ENCODE measurements around the gene MED15.
A peak's percentile ranks its signal among the peaks of the same experiment; 100 is the strongest.
"Not testable (repeated sequence)": the region's sequence is repeated elsewhere in the genome, so short reads cannot be mapped to it uniquely, and the experiment has no call there.

Gene MED15

DNA sequence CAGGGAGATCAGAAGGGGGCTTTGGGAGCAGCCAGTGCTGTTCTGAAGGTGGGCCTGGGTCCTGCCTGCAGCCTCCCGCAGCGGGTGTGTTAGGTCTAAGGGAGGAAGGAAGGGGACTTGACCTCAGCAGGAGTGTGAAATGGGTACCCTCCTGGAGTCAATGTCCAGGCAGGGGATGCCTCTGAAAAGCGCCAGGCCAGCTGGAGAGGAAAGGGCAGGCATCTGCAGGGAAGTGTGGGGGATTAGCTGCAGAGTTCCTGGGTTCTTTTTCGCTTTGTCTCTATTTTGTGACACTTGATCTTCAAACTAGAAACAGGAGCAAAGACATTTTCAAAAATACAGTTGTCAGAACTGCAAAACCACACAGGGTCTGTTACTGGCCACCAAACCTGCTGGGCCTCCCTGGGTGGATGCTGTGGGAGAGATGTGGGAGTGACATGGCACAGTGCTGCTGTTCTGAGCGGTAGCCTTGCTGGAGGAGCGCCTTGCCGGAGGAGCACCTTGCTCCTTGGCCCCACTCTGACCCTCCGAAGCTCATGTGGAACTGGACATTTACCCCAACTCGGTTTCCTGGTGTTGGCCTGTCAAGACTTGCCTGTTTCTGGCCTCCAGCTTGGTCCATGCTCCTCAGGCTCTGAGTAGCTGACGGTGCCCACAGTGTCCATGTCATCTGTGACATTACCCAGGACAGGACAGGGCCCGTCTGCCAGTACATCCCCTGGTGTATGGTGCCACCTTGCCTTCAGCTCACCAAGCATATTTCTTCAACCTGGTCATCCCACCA, 25.9 kb downstream of the MED15 start:
- ATAC-seq: no peak

DNA sequence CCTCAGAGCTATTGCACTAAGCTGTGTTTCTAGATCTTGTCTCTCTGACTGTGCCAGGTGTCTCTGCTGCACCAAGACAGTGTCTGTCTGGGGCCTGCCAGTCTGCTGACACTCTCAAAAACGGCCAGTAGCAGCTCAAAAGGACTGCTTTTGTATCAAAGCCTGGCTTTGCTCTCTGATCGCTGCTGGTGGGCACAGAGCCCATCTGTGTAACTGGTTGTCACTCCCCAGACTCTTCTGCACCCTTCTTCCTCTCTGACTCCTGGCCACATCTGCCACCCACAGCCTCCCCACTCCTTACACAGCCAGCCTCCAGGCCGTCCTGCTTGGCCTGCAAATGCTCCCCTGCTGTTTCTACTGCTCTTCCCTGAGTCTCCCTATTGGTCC, 26.5 kb downstream of the MED15 start:
- no peak for ATAC-seq

DNA sequence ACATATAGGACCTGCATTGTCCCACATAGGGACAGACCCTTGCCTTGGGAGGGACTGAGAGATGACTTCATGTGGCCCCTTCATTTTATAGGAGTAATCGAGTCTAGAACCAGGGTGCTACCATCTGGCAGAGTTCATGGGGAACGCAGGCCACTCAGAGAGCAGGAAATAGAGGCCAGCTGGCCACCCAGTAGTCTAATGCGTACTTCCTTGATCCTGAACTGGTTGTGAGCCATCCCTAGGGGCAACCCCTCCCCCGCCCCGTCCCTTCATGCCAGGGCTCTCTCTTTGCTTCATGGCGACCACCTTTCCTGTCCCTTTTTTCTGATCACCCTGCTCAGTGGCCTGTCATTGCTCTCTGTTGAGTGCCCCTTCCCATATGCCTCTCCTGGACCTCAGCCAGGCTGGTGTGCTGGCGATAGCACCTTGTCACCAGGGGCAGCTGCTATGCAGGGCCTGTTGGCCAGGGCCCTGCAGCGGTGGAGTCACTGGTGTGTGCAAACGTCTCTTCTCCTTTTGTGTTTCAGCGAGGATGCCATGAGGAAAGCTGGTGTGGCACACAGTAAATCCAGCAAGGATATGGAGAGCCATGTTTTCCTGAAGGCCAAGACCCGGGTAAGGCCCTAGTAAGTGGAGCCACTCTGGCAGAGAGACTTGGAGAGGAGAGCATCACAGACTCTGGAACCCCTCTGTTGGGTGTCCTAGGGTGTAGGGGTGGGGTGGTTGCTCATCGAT, 29.3 kb downstream of the MED15 start:
- no peak for ATAC-seq

DNA sequence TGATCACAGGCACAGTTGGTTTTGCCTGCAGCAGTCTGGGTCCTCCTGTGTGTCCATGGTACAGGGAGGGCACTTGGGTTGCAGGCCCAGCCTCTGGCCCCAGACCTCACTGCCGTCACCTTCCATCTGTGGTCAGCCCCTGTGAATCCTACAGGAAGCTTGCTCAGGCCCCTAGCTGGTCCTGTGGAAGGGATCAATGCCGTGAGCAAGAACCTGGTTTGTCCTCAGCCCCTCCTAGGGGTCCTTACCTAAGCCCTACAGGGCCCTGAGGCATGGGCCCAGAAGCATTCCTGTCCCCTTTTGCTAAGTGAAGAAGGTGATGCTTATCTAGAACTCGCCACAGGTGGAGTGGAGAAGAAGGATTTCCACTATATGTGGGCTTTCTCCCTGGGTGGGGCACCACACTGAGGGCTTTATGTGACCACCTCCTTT, 29.9 kb downstream of the MED15 start:
- ATAC-seq: no peak

DNA sequence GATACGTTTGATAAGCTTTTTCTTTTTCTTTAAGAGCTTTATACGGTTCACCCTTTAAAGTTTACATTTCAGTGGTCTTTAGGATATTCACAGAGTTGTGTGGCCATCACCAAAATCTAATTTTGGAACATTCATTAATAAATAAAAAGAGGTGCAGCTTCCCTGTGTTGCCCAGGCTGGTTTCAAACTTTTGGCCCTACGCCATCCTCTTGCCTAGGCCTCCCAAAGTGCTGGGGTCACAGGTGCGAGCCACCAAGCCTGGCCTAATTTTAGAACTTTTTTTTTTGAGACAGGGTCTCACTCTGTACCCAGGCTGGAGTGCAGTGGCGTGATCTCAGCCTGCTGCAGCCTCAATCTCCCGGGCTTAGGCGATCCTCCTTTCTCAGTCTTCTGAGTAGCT, 30.6 kb downstream of the MED15 start:
- ATAC-seq: no peak

DNA sequence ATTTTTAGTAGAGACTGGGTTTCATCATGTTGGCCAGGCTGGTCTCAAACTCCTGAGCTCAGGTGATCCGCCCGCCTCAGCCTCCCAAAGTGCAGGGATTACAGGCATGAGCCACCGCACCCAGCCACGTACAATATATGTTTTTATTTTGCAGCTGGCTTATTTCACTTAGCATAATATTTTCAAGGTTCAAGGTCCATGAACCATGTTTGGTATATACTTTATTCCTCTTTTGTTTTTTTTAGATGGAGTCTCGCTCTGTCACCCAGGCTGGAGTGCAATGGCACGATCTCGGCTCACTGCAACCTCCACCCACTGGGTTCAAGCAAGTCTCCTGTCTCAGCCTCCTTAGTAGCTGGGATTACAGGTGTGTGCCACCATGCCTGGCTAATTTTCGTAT, 31.5 kb downstream of the MED15 start:
- not testable (repeated sequence) for ATAC-seq

DNA sequence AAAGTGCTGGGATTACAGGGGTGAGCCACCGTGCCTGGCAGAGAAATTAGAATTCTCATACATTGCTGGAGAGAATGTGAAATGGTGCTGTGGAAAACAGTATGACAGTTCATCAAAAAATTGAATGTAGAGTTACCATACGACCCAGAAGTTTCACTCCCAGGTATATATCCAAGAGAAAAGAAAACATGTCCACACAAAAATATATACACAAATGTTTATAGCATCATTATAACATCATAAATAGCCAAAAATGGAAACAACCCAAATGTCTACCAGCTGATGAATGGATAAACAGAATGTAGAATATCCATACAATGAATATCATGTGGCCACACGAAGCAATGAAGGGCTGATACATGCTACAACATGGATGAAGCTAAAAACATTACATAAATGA, 34.6 kb downstream of the MED15 start:
- no peak for ATAC-seq

DNA sequence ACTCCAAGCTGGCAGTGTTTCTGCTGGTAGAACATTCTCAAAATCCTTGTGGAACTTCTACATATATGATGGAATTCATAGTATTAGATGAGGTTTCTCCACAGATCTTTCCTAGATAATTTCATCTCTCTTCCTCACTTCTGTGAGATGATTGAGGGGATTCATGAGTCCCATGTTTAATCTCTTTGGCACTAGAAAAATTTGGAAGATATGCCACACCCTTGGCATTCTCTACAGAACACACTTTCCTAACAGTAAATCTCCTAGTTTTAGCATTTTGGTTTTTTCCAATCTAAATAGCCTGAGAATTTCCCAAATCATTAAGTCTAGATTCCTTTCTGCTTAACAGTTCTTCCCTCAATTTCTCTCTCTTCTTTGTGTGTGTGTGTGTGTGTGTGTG, 35.3 kb downstream of the MED15 start:
- no peak for ATAC-seq

DNA sequence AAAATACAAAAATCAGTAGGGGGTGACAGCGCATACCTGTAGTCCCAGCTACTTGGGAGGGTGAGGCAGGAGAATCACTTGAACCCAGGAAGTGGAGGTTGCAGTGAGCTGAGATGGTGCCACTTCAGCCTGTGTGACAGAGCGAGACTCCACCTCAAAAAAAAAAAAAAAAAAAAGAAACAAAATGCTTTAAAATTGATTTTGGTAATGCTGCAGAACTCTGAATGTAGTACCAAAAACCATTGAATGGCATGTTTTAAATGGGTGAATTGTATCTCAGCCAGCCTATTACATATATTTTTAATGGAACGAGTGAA, 37.9 kb downstream of the MED15 start:
- ATAC-seq: not testable (repeated sequence)

DNA sequence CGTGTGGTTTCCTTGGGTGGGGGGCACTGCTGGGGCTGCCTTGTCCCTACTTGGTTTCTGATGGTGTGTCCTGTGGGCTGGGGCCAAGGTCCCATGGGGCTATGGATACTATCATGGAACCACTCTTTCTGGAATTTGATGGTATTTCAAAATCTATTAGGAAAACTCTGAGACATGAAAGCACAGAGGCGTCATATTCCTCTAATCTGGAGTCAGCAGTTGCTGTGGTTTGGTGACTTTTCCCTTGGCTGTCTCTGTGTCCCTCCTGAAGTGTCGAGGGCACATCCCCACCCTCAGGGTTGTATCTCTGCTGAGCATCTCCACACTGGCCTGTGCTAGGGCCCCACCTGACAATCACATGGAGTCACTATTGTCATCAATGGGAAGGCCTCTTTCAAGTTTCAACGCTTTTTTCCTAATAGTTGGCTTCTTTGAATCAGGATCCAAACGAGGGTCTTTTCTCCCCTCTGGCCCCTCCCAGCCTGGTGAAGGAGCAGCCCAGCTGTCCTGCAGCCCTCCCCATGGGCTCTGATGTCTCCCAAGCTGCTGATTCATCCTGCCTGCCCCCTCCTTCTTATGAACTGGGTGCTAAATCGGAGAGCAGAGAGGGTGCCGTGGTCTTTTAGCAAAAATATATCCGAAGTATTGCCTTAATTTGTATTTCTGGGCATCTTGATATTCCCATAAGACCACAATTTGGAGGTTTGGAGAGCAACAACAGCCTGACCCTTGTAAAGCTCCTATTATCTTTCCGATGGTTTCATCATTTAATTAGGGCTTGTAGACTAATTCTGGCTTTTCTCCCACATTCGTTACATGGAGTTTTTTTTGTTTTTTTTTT, 38.5 kb downstream of the MED15 start:
- ATAC-seq: no peak

DNA sequence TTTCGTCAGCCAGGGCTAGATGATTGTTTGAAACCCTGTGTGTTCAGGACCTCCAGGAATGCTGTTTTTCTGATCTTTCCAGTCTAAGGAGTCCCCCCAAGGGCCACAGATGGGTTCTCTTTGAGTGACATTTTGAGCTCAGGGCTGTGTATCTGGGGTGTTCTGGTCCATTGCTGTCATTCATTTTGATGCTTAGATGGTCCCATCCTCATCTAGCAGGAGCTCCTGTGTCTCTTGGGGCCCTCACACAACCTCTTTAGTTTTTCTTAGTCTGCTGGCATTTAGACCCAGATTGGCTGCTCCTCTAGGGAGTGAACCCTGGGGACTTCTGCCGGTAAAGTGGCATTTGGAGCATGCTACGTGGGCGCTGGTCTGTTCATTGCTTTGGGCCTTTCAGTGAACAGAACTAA, 39.1 kb downstream of the MED15 start:
- no peak for ATAC-seq

DNA sequence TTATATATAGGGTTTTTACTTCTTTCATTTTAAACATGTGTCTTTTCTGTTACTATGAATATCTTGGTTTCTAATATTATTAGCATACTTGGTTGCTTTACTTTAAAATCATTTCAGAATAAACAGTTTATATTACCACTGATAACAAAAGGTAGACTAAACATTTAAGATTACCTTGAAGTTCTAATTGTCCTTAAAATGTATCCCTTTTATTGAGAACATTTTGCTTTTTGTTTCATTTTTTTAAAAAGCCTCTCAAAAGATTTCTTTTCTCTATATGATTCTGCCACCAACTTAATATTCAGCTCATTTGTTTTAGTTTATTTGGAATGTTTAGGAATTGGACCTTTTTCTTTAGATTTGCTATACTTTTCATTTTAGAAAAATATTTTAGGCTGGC, 39.6 kb downstream of the MED15 start:
- no peak for ATAC-seq

DNA sequence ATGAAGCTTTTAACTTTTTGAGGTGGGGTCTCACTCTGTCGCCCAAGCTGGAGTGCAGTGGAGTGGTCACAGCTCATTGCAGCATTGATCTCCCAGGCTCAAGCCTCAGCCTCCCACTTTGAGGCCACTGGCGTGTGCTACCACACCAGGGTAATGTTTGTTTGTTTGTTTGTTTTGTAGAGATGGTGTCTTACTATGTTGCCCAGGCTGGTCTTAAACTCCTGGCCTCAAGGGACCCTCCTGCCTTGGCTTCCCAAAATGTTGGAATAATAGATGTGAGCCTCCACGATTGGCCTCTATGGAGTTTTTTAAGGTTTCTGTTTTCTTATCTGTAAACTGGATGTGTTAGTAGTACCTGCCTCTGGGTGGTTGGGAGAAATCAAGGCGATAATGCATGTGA, 41.4 kb downstream of the MED15 start:
- ATAC-seq: no peak

DNA sequence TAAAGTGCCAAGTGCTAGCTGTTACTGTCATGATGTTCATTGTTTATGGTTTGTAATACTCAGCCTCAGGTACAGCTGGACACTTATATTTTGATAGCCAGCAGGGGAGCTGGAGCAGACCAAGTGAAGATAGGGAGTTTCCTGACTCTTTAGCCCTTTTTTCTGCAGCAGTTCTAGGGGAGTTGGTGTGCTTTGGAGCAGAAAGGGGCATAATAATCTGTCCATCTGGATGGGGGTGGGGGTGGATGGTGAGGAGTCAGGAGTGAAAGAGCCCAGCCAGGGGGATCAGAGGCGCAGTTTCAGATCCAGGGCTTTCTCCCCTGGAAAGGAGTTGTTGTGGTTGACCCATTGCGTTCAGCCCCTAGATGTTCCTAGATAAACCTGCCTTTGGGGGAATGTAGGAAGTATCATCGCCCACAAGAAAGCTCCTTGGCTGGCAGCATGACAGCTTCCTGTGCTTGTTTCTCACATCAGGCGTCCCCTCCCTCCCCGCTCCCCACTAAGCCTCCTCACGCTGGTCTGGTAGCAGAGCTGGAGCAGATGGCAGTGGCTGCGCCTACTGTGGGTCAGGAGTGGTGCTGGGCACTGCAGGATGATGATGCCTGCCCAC, 41.9 kb downstream of the MED15 start:
- no peak for ATAC-seq

DNA sequence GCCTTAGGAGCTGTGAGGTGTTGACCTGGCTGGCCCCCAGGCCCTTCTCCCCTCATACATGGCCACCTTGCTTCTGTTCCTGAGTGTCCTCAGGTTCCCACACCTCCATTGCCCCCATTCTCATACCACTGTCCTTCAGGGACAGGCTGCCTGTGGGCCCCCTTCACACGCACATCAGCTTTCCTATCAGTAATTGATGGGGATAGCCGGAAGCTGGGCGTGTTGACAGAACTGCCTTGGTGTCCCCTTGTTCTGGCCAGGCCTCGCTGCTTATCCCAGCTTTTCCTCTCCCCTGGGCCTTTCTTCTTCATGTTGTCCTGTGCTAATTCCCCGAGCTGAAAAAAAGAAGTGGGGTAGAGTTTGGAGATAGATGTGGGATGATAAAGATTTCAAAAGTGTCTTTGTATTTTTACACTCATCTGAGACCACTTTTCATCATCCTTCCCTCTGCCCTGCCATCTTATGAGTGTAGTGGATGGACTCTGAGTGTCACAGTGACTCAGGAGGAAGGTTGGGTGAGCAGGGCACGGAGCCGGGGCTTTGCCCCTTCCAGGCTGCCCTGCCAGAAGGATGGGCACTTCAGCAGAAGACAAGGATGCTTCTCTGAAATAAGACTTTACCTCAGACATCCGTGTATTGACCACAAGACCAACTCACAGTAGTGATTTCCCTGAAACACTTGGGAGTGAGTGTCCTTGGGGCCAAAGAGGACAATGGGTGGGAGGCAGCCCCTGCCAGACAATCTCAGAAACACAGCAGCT, 42.8 kb downstream of the MED15 start:
- ATAC-seq: peak; percentile 18 to 25

DNA sequence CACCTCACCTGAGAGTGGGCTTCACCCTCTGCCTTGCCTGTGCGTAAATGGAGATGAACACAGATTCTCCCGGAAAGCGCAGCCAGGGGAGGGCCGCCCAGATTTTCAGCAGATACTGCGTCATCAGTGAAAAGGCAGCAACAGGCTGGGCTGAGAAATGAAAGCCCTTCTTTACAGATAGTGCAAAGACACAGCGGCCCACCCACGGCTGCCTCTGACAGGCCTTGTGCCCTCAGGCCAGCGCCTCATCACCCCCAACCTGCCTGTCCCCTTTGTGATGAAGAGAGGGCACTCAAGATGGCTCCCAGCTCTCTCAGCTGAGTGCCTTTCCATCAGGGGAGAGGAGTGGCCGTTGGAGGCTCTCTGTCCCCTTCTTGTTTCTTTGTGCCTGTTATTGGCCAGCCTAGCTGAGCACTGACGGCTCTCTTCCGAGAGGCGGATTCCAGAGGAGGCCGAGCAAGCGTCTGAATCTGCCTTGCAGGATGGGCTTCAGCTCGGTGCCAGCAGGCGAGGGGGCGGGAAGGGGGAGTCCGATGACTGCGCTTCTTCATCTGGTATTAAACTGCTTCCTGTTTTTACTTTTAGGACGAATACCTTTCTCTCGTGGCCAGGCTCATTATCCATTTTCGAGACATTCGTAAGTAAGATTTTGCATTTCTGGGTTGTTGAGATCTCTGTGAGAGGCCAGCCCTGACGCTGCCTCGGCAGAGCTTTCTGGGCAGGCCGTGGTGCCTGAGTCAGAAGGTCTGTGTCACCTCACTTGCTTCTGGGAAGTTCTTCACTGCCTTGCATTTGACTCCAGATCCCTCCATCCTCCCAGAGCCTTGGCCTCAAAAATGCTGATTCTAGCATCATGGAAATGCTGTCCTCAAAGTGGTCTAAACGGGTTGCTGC, 43.7 kb downstream of the MED15 start:
- peak; percentile 78 to 82 for ATAC-seq

DNA sequence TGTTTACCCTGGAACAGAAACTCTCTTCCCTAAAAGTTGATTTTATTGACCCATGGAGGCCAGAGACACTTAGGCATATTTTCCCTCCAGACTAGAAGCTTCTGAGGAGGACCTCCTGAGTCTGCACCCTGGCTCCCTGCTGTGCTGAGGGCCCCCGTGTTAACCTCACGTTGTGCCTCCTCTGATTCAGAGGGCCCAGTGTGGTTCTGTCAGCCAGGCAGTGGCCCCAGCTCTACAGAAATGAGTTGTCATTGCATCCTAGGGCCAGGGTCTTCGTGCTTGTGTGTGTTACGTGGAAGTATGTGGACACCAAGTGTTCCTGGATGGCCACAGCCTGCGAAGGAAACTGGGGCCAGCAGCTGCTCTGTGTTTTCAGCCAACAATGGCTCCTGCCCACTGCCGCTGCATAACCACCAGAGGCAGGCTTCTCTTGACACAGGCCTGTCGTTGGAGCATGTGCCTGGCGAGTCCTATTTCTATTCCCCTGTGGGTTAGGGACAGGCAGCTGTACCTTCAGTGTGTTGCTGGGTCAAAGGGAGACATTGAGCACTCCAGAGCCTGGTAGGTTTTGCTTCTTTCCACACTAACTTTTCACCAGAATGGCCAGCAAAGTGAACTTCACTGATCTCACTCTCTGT, 44.5 kb downstream of the MED15 start:
- ATAC-seq: peak; percentile 81 to 82

DNA sequence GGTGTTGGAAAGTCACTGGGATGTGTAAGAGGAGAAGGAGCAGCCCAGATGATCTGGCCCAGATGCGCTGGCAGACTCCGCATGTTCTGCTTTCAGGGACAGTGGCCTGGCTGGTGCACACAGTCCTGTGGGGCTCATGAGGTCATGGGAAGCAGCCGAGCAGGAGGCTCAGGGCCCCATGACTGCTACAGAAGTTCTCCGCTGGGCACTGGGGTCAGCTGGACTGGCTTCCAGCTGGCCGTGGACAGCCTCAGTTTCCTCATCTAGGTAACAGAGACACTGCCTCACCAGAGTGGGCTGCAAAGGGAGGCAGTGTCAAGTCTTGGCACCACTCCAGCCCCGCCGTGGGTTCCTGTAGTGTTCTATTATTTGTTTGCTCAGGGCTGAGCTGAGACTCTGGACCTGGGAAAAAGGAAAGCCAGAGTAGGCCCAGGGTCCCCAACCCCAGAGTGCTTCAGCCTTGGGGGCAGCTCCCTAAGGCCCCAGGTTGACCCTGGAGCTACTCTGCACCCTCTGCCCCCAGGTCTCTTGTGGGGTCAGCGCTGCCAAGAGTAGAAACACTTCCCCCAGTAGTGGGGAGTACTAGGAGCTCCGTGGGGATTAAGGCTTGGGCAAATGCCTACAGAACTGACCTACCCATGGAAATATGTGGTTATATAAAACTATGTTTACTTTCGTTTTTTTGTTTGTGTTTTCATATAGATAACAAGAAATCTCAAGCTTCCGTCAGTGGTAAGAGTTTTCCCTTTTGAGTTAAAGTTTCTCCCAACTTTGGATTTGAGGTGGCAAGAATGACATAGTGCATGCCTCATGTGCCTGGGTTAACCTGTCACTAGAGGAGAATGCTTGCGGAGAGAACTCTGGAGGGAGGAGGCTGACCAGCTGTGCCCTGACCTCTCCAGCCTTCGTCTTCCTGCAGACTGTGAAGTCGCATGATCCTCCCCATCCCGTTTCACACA, 45.3 kb downstream of the MED15 start:
- no peak for ATAC-seq

DNA sequence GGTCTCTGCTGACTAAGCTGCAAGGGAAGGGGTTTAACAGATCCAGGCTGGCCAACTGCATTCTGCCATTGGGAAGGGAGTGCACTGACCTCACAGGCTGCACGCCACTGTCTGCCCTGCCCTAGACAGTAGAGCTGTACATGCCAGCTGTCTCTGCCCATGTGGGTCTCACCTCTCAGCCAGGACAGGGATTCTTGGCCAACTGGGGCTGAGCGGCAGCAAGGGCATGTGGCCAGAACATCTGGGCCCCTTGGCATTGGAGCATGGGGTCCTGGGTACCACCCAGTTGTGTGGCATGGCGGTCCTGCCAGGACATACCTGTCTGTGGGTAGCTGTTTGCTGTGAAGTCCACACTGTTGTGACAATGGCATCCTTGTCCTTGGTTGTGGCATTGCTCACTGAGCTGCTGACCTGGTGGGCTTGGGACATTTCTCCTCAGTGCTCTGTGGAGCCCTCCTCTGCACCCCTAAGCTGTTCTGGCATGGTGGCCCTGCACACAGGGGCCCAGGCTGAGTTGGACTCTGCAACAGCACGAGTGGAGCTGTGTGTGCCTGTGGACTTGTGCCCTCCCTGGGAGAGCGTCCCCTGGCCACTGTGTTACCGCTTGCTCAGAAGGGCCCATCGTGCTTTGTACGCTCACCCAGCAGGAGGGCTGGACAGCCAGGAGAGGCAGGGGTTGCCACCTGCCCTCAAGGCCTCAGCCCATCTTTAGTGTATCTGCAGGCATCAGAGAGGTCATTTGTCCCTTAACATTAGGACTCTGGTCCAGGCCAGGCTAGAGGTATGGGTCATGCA, 46.7 kb downstream of the MED15 start:
- no peak for ATAC-seq

Data from activated CD4-positive, CD25-positive, alpha-beta regulatory T cell treated with anti-CD3 and anti-CD28 coated beads, Interleukin-2, amount 50 U/mL, for 24 hours (primary cell).